Endothelial cell (in vitro differentiated cells): Measurements from ENCODE around the gene CATSPERB. TPM values are rescaled to one million over a fixed set of nuclear protein-coding genes. Genes with fewer than 3 reads are reported as not detected.

Experiments
- DNase-seq: peaks from one replicate; pipeline ENCODE4 v3.0.0; 2021; ENCODE audit warnings: low spot score
- H3K27ac Mint-ChIP-seq: one replicate; pipeline ENCODE4 v1.8.0; 2021; ENCODE audit warnings: mixed read lengths, inconsistent platforms; ENCODE audit not compliant: unreplicated experiment
- H3K27me3 Mint-ChIP-seq: one replicate; pipeline ENCODE4 v1.8.0; 2021; ENCODE audit warnings: mild to moderate bottlenecking, moderate library complexity, mixed read lengths, inconsistent platforms; ENCODE audit not compliant: unreplicated experiment
- H3K36me3 Mint-ChIP-seq: one replicate; pipeline ENCODE4 v1.8.0; 2021; ENCODE audit warnings: mild to moderate bottlenecking, low read depth, mixed read lengths, inconsistent platforms; ENCODE audit not compliant: unreplicated experiment
- H3K4me1 Mint-ChIP-seq: one replicate; pipeline ENCODE4 v1.8.0; 2021; ENCODE audit warnings: mild to moderate bottlenecking, mixed read lengths, inconsistent platforms; ENCODE audit not compliant: unreplicated experiment
- H3K4me3 Mint-ChIP-seq: one replicate; pipeline ENCODE4 v1.8.0; 2021; ENCODE audit warnings: mild to moderate bottlenecking, mixed read lengths, inconsistent platforms; ENCODE audit not compliant: unreplicated experiment
- H3K9me3 Mint-ChIP-seq: one replicate; pipeline ENCODE4 v1.8.0; 2021; ENCODE audit warnings: mixed read lengths, inconsistent platforms; ENCODE audit not compliant: unreplicated experiment
- CTCF ChIP-seq: fragments of 200-600 bp; sonication (generic); IDR thresholded peaks from one replicate; pipeline ENCODE4 v1.5.0; 2021; ENCODE audit warnings: antibody characterized with exemption; ENCODE audit not compliant: unreplicated experiment
- total RNA-seq: library from RNA; stranded (reverse); fragmentation: NEBNext Ultra II Directional; extraction: Animal tissue kit (Norgen Biotek cat#: 25700); gene quantifications from one replicate; pipeline ENCODE4 v1.2.1, GENCODE V29; 2021; ENCODE audit not compliant: unreplicated experiment

The CATSPERB gene
- total RNA-seq, 1 donor from 2014 or later, result not detected

GRCh38 chr14:91770185-91770584 is 38.3 kb upstream of the CATSPERB start:
- no peak for TF ChIP-seq CTCF
- Mint-ChIP-seq H3K27me3 (no peaks in the 10 kb centered on the region), H3K4me3 (no peak overlapping the region), H3K36me3 (no peaks in the 10 kb centered on the region), H3K9me3 (no peaks in the 10 kb centered on the region), H3K4me1 (peaks cover 10% of the 10 kb centered on the region), H3K27ac (no peak overlapping the region)
- DNase-seq, result no peak

- H3K27ac Mint-ChIP-seq, result no peak overlapping the region
- H3K4me1 Mint-ChIP-seq, result peaks cover 13% of the 10 kb centered on the region
- no peak for DNase-seq
- peaks cover 4% of the 10 kb centered on the region for H3K9me3 Mint-ChIP-seq
- peaks cover 5% of the 10 kb centered on the region for H3K36me3 Mint-ChIP-seq
- H3K4me3 Mint-ChIP-seq, result no peak overlapping the region
- H3K27me3 Mint-ChIP-seq, result peaks cover 3% of the 10 kb centered on the region
- no peak for TF ChIP-seq CTCF
Measured at GRCh38 chr14:91755570-91756295, 23.8 kb upstream of the CATSPERB start.

- TF ChIP-seq CTCF, result no peak
- peaks cover 13% of the 10 kb centered on the region for H3K4me1 Mint-ChIP-seq
- no peak overlapping the region for H3K27ac Mint-ChIP-seq
Measured at GRCh38 chr14:91754819-91755218, 22.9 kb upstream of the CATSPERB start.

GRCh38 chr14:91754185-91754584 is 22.3 kb upstream of the CATSPERB start:
- no peak for TF ChIP-seq CTCF
- H3K27ac Mint-ChIP-seq, result no peak overlapping the region
- peaks cover 2% of the 10 kb centered on the region for H3K27me3 Mint-ChIP-seq
- DNase-seq, result no peak
- H3K4me3 Mint-ChIP-seq, result no peak overlapping the region
- no peaks in the 10 kb centered on the region for H3K36me3 Mint-ChIP-seq
- H3K9me3 Mint-ChIP-seq, result peaks cover 4% of the 10 kb centered on the region
- peaks cover 13% of the 10 kb centered on the region for H3K4me1 Mint-ChIP-seq

More at GRCh38 chr14:91754819-91755218, 22.9 kb upstream of the CATSPERB start:
- Mint-ChIP-seq H3K27me3 (peaks cover 2% of the 10 kb centered on the region), H3K36me3 (no peaks in the 10 kb centered on the region), H3K9me3 (peaks cover 4% of the 10 kb centered on the region), H3K4me3 (no peak overlapping the region)
- DNase-seq, result no peak

- no peak for DNase-seq
- H3K4me1 Mint-ChIP-seq, result peaks cover 13% of the 10 kb centered on the region
- no peak for TF ChIP-seq CTCF
- H3K27me3 Mint-ChIP-seq, result peaks cover 2% of the 10 kb centered on the region
- H3K36me3 Mint-ChIP-seq, result no peaks in the 10 kb centered on the region
- no peaks in the 10 kb centered on the region for H3K9me3 Mint-ChIP-seq
- no peak overlapping the region for H3K4me3 Mint-ChIP-seq
- no peak overlapping the region for H3K27ac Mint-ChIP-seq
Measured at GRCh38 chr14:91753501-91754128, 21.7 kb upstream of the CATSPERB start.
